Effector CD4-positive, alpha-beta T cell (primary cell): ENCODE data around the gene VILL.
"Not testable (repeated sequence)": the region's sequence is repeated elsewhere in the genome, so short reads cannot be mapped to it uniquely, and the experiment has no call there.

Experiments used
- DNase-seq: peaks from one replicate; pipeline ENCODE4 v3.0.0-alpha.2; 2020

The VILL gene

GRCh38 chr3:37986479-37987314, 3.9 kb upstream of the VILL start:
- no peak for DNase-seq

- DNase-seq: no peak
These were observed 3.3 kb upstream of the VILL start for GRCh38 chr3:37987315-37987697.

GRCh38 chr3:37987751-37988179, 2.8 kb upstream of the VILL start:
- no peak for DNase-seq

GRCh38 chr3:37988376-37988775, 2.2 kb upstream of the VILL start:
- DNase-seq: not testable (repeated sequence)

GRCh38 chr3:37988931-37989525, 1.6 kb upstream of the VILL start:
- no peak for DNase-seq

GRCh38 chr3:37989821-37990480, 635 bp upstream of the VILL start:
- no peak for DNase-seq

- DNase-seq: no peak
These were observed 523 bp downstream of the VILL start for GRCh38 chr3:37991109-37991508.

GRCh38 chr3:37991823-37992222, 1.2 kb downstream of the VILL start:
- no peak for DNase-seq

- DNase-seq: no peak
These were observed 1.9 kb downstream of the VILL start for GRCh38 chr3:37992271-37993066.

- DNase-seq: no peak
These were observed 2.5 kb downstream of the VILL start for GRCh38 chr3:37993067-37993455.

GRCh38 chr3:37993460-37993819, 2.9 kb downstream of the VILL start:
- DNase-seq: no peak

GRCh38 chr3:37993820-37994638, 3.4 kb downstream of the VILL start:
- DNase-seq: peak; percentile 38

GRCh38 chr3:37994639-37994972, 4.0 kb downstream of the VILL start:
- no peak for DNase-seq

- no peak for DNase-seq
These were observed 5.4 kb downstream of the VILL start for GRCh38 chr3:37995652-37996641.

- peak; percentile 72 for DNase-seq
These were observed 6.3 kb downstream of the VILL start for GRCh38 chr3:37996785-37997301.

- DNase-seq: peak; percentile 1
These were observed 6.8 kb downstream of the VILL start for GRCh38 chr3:37997342-37997741.

- DNase-seq: peak; percentile 1
These were observed 7.3 kb downstream of the VILL start for GRCh38 chr3:37997791-37998370.

- no peak for DNase-seq
These were observed 9.2 kb downstream of the VILL start for GRCh38 chr3:37999836-38000235.

GRCh38 chr3:38000242-38000916, 9.8 kb downstream of the VILL start:
- peak; percentile 1 for DNase-seq

GRCh38 chr3:38000965-38001455, 10.4 kb downstream of the VILL start:
- DNase-seq: no peak
